ENCODE results near the gene RTF1.

GRCh38 chr15:41401904-41402267 is 15.0 kb upstream of the RTF1 start:
- no peak for TF ChIP-seq POLR2AphosphoS5 (IDR thresholded peaks at IDR 0.05; ENCODE audit: borderline replicate concordance, low read depth, low read length)
- TF ChIP-seq EZH2 (IDR thresholded peaks at IDR 0.05) = no peak
- TF ChIP-seq FOXP2 (optimal IDR thresholded peaks at IDR 0.05; ENCODE audit: control extremely low read depth, extremely low read length, insufficient read depth) = no peak

Data from SK-N-MC (cell line).